Prostate gland (tissue), 2 donors: ENCODE measurements around the gene CDC42BPB.

Experiments used
- CTCF ChIP-seq, 4 experiments: fragments of 200-600 bp in 2 of 4; fragments of 450-650 bp in 2 of 4; sonication (generic) in 2 of 4; IDR thresholded peaks; 1 replicate in 3 of 4; 2 replicates in 1 of 4; pipeline ENCODE4 v1.5.1; 2016 to 2019; ENCODE audit warnings: antibody characterized with exemption in 4 of 4, mild to moderate bottlenecking in 2 of 4, moderate library complexity in 2 of 4
- POLR2A ChIP-seq: fragments of 450-650 bp; IDR thresholded peaks from one replicate; pipeline ENCODE4 v1.6.1; 2016; ENCODE audit warnings: antibody characterized with exemption, mild to moderate bottlenecking

DNA sequence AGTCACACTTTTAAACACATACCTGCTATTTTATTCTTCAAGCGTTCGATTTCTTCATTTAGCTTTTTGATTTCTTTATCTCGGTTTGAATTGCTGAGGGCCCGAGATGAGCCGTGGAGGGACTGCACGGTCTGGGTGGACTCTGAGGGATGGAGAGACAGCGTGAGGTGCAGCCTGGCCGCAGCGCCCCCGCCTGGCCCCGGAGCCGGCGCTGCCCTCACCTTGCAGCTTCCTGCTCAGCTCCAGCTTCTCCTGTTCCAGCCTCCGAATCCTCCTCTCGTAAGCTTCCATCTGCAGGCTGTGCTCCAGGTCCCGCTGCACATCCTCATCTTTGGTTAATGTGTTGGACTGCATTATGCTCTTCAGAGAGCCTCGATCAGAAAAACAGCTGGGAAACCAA, 81.7 kb downstream of the CDC42BPB start:
- TF ChIP-seq CTCF (IDR thresholded peaks at IDR 0.05): no peak
- no peak for TF ChIP-seq POLR2A
